ENCODE results near the gene SMC5. TPM values are rescaled to one million over a fixed set of nuclear protein-coding genes. Genes with fewer than 3 reads are reported as not detected.

SMC5 gene
- total and polyA plus RNA-seq, 2 of the 8 experiments (the other 6 are each of a cell fraction or from before 2014, with no cell fraction given), result 4.5 to 22.6 TPM

GRCh38 chr9:70400107-70400892 is 141.5 kb downstream of the SMC5 start:
- no peak overlapping the region for H3K14ac ChIP-seq (ENCODE audit: insufficient read length)
- peak overlapping the region; percentile 32; the same call in 1 of the 2 replicates for H2AK5ac ChIP-seq (ENCODE audit: low read depth, low read length)
- H2BK20ac ChIP-seq (ENCODE audit: low read length), result no peak overlapping the region
- TF ChIP-seq NRF1 (IDR thresholded peaks at IDR 0.05; ENCODE audit: low read depth, low read length), result no peak
- TF ChIP-seq E2F6 (IDR thresholded peaks at IDR 0.05), result no peak
- TF ChIP-seq KDM5A (IDR thresholded peaks at IDR 0.05; ENCODE audit: low read length), result no peak
- TF ChIP-seq ZNF274 (IDR thresholded peaks at IDR 0.05; ENCODE audit: borderline replicate concordance, extremely low read depth, low read length), result no peak
- TF ChIP-seq NANOG (IDR thresholded peaks at IDR 0.05; ENCODE audit: insufficient read depth, low read depth, low read length, poor library complexity, severe bottlenecking), result no peak
- no peak for TF ChIP-seq CTBP2 (IDR thresholded peaks at IDR 0.05; ENCODE audit: borderline replicate concordance, insufficient read depth, insufficient read length, low read length)
- TF ChIP-seq RXRA (IDR thresholded peaks at IDR 0.05; ENCODE audit: insufficient read depth, low read depth, low read length), result no peak
- no peak overlapping the region for H3K23ac ChIP-seq (ENCODE audit: insufficient read length)
- FAIRE-seq (no peak), DNase-seq (ENCODE audit: low read depth in 1 of 2, low spot score in 2 of 2) (no peak)
- H4K20me1 ChIP-seq (replicated peaks in 1 of 2; ENCODE audit: control insufficient read depth in 1 of 2, insufficient read depth in 2 of 2, low read length in 2 of 2), result peaks cover 0 to 1% of the 10 kb centered on the region in 2 experiments
- no peak overlapping the region for H3K9ac ChIP-seq (replicated peaks in 1 of 4; ENCODE audit: extremely low read depth in 1 of 4, low read depth in 3 of 4, low read length in 3 of 4)
- H2BK15ac ChIP-seq (ENCODE audit: low read length), result no peak overlapping the region
- H3K36me3 ChIP-seq (ENCODE audit: control insufficient read depth in 2 of 4, insufficient read depth in 4 of 4, low read length in 3 of 4), result no peaks in the 10 kb centered on the region
- H3K79me2 ChIP-seq (ENCODE audit: control insufficient read depth in 1 of 2, insufficient read depth in 2 of 2, low read length in 2 of 2), result no peaks in the 10 kb centered on the region
- CTCF ChIA-PET (ENCODE audit: partially characterized antibody), result interaction anchor here (1.8 to 4.7 kb wide), 2 partner anchors 10 to 202 kb away, joined by 10 to 18 read pairs; no protein-coding TSS in a partner anchor
- H3K4me2 ChIP-seq (ENCODE audit: insufficient read depth in 1 of 2, low read depth in 2 of 2, low read length in 2 of 2), result no peak overlapping the region
- no peak overlapping the region for H2BK5ac ChIP-seq (ENCODE audit: low read depth, low read length)
- H3K18ac ChIP-seq (ENCODE audit: extremely low read depth, low read length), result no peak overlapping the region
- no peak overlapping the region for H3K56ac ChIP-seq (replicated peaks; ENCODE audit: insufficient read length, low read depth, low read length)
- no peak overlapping the region for H2BK12ac ChIP-seq (ENCODE audit: low read depth, low read length)
- H3K9me3 ChIP-seq (ENCODE audit: insufficient read depth in 2 of 2, low read depth in 1 of 2, low read length in 1 of 2), result no peaks in the 10 kb centered on the region
- no peak overlapping the region for H2AFZ ChIP-seq (ENCODE audit: low read length)
- H3K4ac ChIP-seq (replicated peaks; ENCODE audit: insufficient read length, low read depth, low read length), result no peak overlapping the region
- H3K4me3 ChIP-seq (ENCODE audit: extremely low read depth in 1 of 4, insufficient read depth in 2 of 4, low read depth in 3 of 4, low read length in 4 of 4), result no peak overlapping the region
- H4K8ac ChIP-seq (ENCODE audit: extremely low read depth, insufficient read depth, low read length), result no peak overlapping the region; the same call in 1 of the 2 replicates
- no peak overlapping the region for H4K5ac ChIP-seq (ENCODE audit: insufficient read length, low read depth, low read length)
- H3K27me3 ChIP-seq (replicated peaks in 1 of 4; ENCODE audit: control insufficient read depth in 3 of 4, extremely low read depth in 1 of 4, insufficient read depth in 3 of 4, low read length in 3 of 4), result 0 out of 7 replicates have a peak, but pooled peaks cover 0 to 3% (median 0%) of the 10 kb centered on the region in 4 experiments
- POLR2A ChIA-PET (ENCODE audit: partially characterized antibody), result no interaction called here
- no peak overlapping the region for H3K27ac ChIP-seq (ENCODE audit: low read depth, low read length)
- no peak overlapping the region for H4K91ac ChIP-seq (replicated peaks; ENCODE audit: insufficient read length, low read length)
- WGBS, 2 experiments (ENCODE audit: extremely low coverage in 1 of 2, insufficient coverage in 1 of 2, insufficient read length in 1 of 2, insufficient replicate concordance in 2 of 2, low coverage in 1 of 2, low lambda C conversion rate in 2 of 2, missing lambda C conversion rate in 1 of 2), result 77% methylated on average over 5 of the region's 5 CpGs; no CpG with 5 or more reads in 1 of the 2 experiments
- no peaks in the 10 kb centered on the region for H3K4me1 ChIP-seq (replicated peaks in 1 of 4; ENCODE audit: control insufficient read depth in 3 of 4, insufficient read depth in 4 of 4, low read length in 3 of 4)
- H3K79me1 ChIP-seq (ENCODE audit: low read depth, low read length), result no peaks in the 10 kb centered on the region
- H2BK120ac ChIP-seq (replicated peaks; ENCODE audit: low read depth, low read length), result no peak overlapping the region
- H3K23me2 ChIP-seq (ENCODE audit: low read depth, low read length), result no peaks in the 10 kb centered on the region
